Thoracic aorta (tissue), 2 donors: ENCODE measurements around the gene SOX5. TPM values are rescaled to one million over a fixed set of nuclear protein-coding genes. Genes with fewer than 3 reads are reported as not detected.

Experiments
- ATAC-seq: fragments of 150-250 bp; one replicate; pipeline ENCODE4 v1.8.0; 2017; ENCODE audit warnings: low read depth; ENCODE audit not compliant: insufficient number of reproducible peaks, low FRiP score
- DNase-seq: peaks from one replicate; pipeline ENCODE4 v3.0.0-alpha.2; 2020; ENCODE audit warnings: low spot score
- H3K27ac ChIP-seq, 2 donors: fragments of 200-600 bp; sonication (generic); 1 replicate in 1 of 2; 2 replicates in 1 of 2; pipeline ENCODE4 v1.5.1; 2016; ENCODE audit warnings: mild to moderate bottlenecking in 2 of 2, moderate library complexity in 2 of 2
- H3K27me3 ChIP-seq: fragments of 200-600 bp; sonication (generic); replicated peaks from 2 replicates; pipeline ENCODE4 v1.6.0; 2016; ENCODE audit warnings: mild to moderate bottlenecking; ENCODE audit not compliant: insufficient read depth
- H3K36me3 ChIP-seq: fragments of 200-600 bp; sonication (generic); one replicate; pipeline ENCODE4 v1.5.1; 2016
- H3K4me1 ChIP-seq, 2 donors: fragments of 200-600 bp; sonication (generic); 1 replicate in 1 of 2; 2 replicates in 1 of 2; pipeline versions ENCODE4 v1.5.1 to v1.6.0; 2016; ENCODE audit warnings: low read depth in 2 of 2, mild to moderate bottlenecking in 1 of 2; ENCODE audit not compliant: control insufficient read depth in 1 of 2
- H3K4me3 ChIP-seq: fragments of 200-600 bp; sonication (generic); 2 replicates; pipeline ENCODE4 v1.5.1; 2016; ENCODE audit warnings: mild to moderate bottlenecking
- H3K9me3 ChIP-seq: fragments of 200-600 bp; sonication (generic); 2 replicates; pipeline ENCODE4 v1.5.1; 2016
- CTCF ChIP-seq: fragments of 200-600 bp; sonication (generic); IDR thresholded peaks from one replicate; pipeline ENCODE4 v1.5.1; 2019; ENCODE audit warnings: antibody characterized with exemption
- total RNA-seq, 2 donors: library from RNA; depleted of rRNA; stranded (reverse); fragments of >200 nt; gene quantifications; one replicate each; pipeline versions ENCODE4 v1.1.0 to v1.2.3, GENCODE V29; 2016

The SOX5 gene
- total RNA-seq, 2 donors from 2014 or later = 36.8 to 37.0 TPM

GRCh38 chr12:23938422-23938821 is 11.0 kb downstream of the SOX5 start:
- no peak for TF ChIP-seq CTCF
- Histone ChIP-seq H3K27ac (no peak overlapping the region), H3K4me1 (no peaks in the 10 kb centered on the region), H3K4me3 (no peak overlapping the region), H3K9me3 (no peaks in the 10 kb centered on the region), H3K36me3 (no peaks in the 10 kb centered on the region), H3K27me3 (no peaks in the 10 kb centered on the region)
- DNase-seq (no peak), ATAC-seq (no peak)

DNA sequence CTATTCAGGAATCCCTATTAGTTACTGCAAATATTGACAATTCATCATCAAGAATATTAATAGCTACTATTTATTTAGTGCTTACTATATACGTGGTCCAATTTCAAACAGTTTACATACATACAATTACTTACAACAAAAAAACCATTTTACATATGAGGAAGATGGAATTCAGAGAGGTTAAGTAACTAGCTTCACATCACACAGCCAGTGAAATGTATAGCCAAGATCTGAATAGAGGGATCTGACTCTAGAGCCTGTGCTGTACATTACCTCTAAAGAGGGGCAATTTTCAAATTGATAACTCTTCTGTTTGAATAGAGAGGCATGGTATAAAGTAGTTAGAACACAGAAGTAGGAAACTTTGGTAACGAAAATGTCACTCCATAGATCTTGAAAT is 18.3 kb downstream of the SOX5 start:
- no peak overlapping the region for H3K4me3 ChIP-seq
- ATAC-seq = no peak

DNA sequence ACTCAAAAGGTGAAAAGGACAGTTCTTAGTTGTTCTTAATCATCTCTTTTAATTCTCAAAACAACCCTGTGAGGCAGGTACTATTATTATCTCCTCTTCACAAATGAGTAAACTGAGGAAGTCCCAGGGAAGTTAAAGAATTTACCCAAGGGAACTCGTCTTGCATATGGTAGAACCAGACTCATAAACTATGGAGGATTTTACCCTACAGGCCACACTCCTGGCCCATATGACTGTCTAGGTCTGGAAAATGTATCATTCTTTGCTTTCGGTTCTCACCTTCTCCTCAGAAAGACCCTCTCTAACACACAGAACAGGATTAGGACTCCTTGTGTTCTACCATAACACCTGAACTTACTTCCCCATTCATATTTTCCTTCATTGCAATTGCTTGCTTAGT is 18.9 kb downstream of the SOX5 start:
- no peaks in the 10 kb centered on the region for H3K27me3 ChIP-seq
- no peak overlapping the region for H3K27ac ChIP-seq
- no peaks in the 10 kb centered on the region for H3K36me3 ChIP-seq
- TF ChIP-seq CTCF = no peak
- ATAC-seq (no peak), DNase-seq (no peak)
- H3K4me1 ChIP-seq = no peaks in the 10 kb centered on the region
- no peaks in the 10 kb centered on the region for H3K9me3 ChIP-seq
- no peak overlapping the region for H3K4me3 ChIP-seq

More for the DNA sequence above, 18.3 kb downstream of the SOX5 start:
- no peak overlapping the region for H3K27ac ChIP-seq
- H3K4me1 ChIP-seq = no peaks in the 10 kb centered on the region
- no peak for TF ChIP-seq CTCF
- DNase-seq = no peak
- no peaks in the 10 kb centered on the region for H3K36me3 ChIP-seq
- no peaks in the 10 kb centered on the region for H3K9me3 ChIP-seq
- H3K27me3 ChIP-seq = no peaks in the 10 kb centered on the region

DNA sequence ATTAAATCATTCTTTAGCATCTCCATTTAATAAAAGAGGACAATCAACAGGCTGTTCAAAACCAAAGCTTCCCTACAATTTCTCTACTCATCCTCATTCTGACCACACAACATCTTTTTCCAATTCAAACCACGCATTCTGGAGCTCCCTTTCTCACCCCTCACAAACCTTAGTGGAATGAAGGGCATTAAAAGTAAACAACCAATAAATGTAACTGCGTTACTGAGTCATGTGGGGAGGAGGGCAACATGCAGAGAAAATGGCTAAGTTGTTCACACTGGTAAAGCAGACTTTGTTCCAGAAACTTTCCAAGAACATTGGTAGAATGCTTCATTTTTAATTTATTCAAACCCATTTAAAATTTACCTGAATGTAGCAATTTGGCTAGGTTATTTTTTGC is 19.6 kb downstream of the SOX5 start:
- Histone ChIP-seq H3K4me3 (no peak overlapping the region), H3K27ac (no peak overlapping the region), H3K4me1 (no peaks in the 10 kb centered on the region), H3K9me3 (no peaks in the 10 kb centered on the region), H3K27me3 (no peaks in the 10 kb centered on the region), H3K36me3 (no peaks in the 10 kb centered on the region)
- no peak for ATAC-seq
- no peak for DNase-seq
- TF ChIP-seq CTCF = no peak

GRCh38 chr12:23927907-23928306 is 21.6 kb downstream of the SOX5 start:
- Histone ChIP-seq H3K9me3 (no peaks in the 10 kb centered on the region), H3K4me1 (no peaks in the 10 kb centered on the region), H3K27ac (no peak overlapping the region), H3K36me3 (no peaks in the 10 kb centered on the region), H3K27me3 (no peaks in the 10 kb centered on the region), H3K4me3 (no peak overlapping the region)
- DNase-seq = no peak
- ATAC-seq = no peak
- no peak for TF ChIP-seq CTCF
